Panc1 (cell line): Measurements from ENCODE around the gene CAPN2. TPM values are rescaled to one million over a fixed set of nuclear protein-coding genes. Genes with fewer than 3 reads are reported as not detected.
A peak's percentile ranks its signal among the peaks of the same experiment; 100 is the strongest.

Source experiments
- ATAC-seq: fragments of 200-7000 bp; cut with Tn5 transposase; 2 replicates; pipeline ENCODE4 v1.9.1; 2020; ENCODE audit warnings: mild to moderate bottlenecking, moderate library complexity
- BruUV-seq: library from RNA; stranded (reverse); fragments of 400-500 nt; replicated peaks from 2 replicates; lab custom pipeline; 2021; lab: Mats Ljungman, UMichigan
- CTCF ChIA-PET: fragments of 300-600 bp; sonication (Branson Sonifier 250); formaldehyde crosslinking; loops from one replicate; lab custom pipeline; 2022; ENCODE audit warnings: antibody characterized with exemption; lab: Charles Lee
- POLR2A ChIA-PET: fragments of 300-600 bp; sonication (Branson Sonifier 250); formaldehyde crosslinking; loops from one replicate; lab custom pipeline; 2022; ENCODE audit warnings: antibody characterized with exemption; lab: Charles Lee
- DNase-seq: peaks from one replicate; pipeline ENCODE4 v3.0.0-alpha.2; 2010; ENCODE audit warnings: low read depth, low spot score
- H3K27ac ChIP-seq: 2 replicates; pipeline ENCODE4 v1.5.1; 2011; ENCODE audit warnings: mild to moderate bottlenecking, low read length, inconsistent platforms
- H3K27me3 ChIP-seq: fragments of 200-500 bp; sonication (Bioruptor generic); 2 replicates; pipeline ENCODE4 v1.6.0; 2014; ENCODE audit warnings: low read length, inconsistent platforms; ENCODE audit not compliant: control insufficient read depth, insufficient read depth
- H3K36me3 ChIP-seq: fragments of 200-500 bp; sonication (Bioruptor generic); 2 replicates; pipeline ENCODE4 v1.5.1; 2014; ENCODE audit warnings: inconsistent platforms, mild to moderate bottlenecking, low read length, moderate library complexity; ENCODE audit not compliant: control insufficient read depth, insufficient read depth
- H3K4me1 ChIP-seq: 2 replicates; pipeline ENCODE4 v1.5.1; 2011; ENCODE audit warnings: inconsistent platforms, mild to moderate bottlenecking, low read length, moderate library complexity; ENCODE audit not compliant: control insufficient read depth, insufficient read depth
- H3K4me3 ChIP-seq, 2 experiments: 2 replicates each; pipeline ENCODE4 v1.5.1; 2011 to 2012; ENCODE audit warnings: low read depth in 2 of 2, low read length in 2 of 2, mild to moderate bottlenecking in 2 of 2, inconsistent platforms in 1 of 2, moderate library complexity in 1 of 2
- H3K9me3 ChIP-seq: fragments of 200-500 bp; sonication (Bioruptor generic); 2 replicates; pipeline ENCODE4 v1.5.1; 2014; ENCODE audit warnings: low read depth, mild to moderate bottlenecking, inconsistent platforms, low read length, moderate library complexity; ENCODE audit not compliant: control insufficient read depth, insufficient read depth
- CTCF ChIP-seq: fragments of 450-650 bp; IDR thresholded peaks from 2 replicates; pipeline ENCODE4 v1.5.1; 2017; ENCODE audit warnings: mild to moderate bottlenecking
- POLR2AphosphoS5 ChIP-seq: IDR thresholded peaks from 2 replicates; pipeline ENCODE4 v1.6.1; 2012; ENCODE audit warnings: mild to moderate bottlenecking, low read depth, low read length, moderate library complexity
- SIN3A ChIP-seq: IDR thresholded peaks from 2 replicates; pipeline ENCODE4 v1.6.1; 2012; ENCODE audit warnings: low read depth, mild to moderate bottlenecking, low read length, moderate library complexity, borderline replicate concordance; ENCODE audit not compliant: insufficient read depth
- TCF7L2 ChIP-seq: IDR thresholded peaks from 2 replicates; pipeline ENCODE4 v1.6.1; 2011; ENCODE audit warnings: mild to moderate bottlenecking, low read depth, low read length, inconsistent platforms
- in situ Hi-C: cut with HindIII; loops from 2 replicates; pipeline ENCODE4 v1.10.0; 2016; ENCODE audit warnings: low sequenced_read_pairs, low pct_unique_long_range_greater_than_20kb
- intact Hi-C: fragments of 100-400 bp; cut with micrococcal nuclease; formaldehyde crosslinking; loops from one replicate; pipeline ENCODE4 v1.10.0; 2022; ENCODE audit not compliant: unreplicated experiment
- total RNA-seq: library from RNA; stranded (reverse); gene quantifications from one replicate; pipeline ENCODE4 v1.2.1, GENCODE V29; 2021; ENCODE audit not compliant: unreplicated experiment
- TF ChIP-seq, protein P1 (sequence below), 2 experiments: IDR thresholded peaks; 2 replicates each; pipeline ENCODE4 v1.6.1; 2011 to 2012; ENCODE audit warnings: low read depth in 2 of 2, control low read depth in 1 of 2, low read length in 1 of 2, mild to moderate bottlenecking in 1 of 2, moderate library complexity in 1 of 2; ENCODE audit not compliant: insufficient read depth in 1 of 2

Gene CAPN2
- total RNA-seq, 1 experiment from 2014 or later, result 171 TPM

GRCh38 chr1:223714849-223715603 lies 2.7 kb downstream of the CAPN2 start:
- no TSS peak for BruUV-seq

GRCh38 chr1:223715604-223716172 lies 3.3 kb downstream of the CAPN2 start:
- Histone ChIP-seq H3K4me1 (peaks cover 56% of the 10 kb centered on the region), H3K27me3 (no peaks in the 10 kb centered on the region), H3K36me3 (peaks cover 14% of the 10 kb centered on the region), H3K27ac (peak overlapping the region; percentile 96), H3K4me3 (peak overlapping the region in 1 of 2 experiments; percentile 93; a peak in 2 of 4 replicates), H3K9me3 (no peaks in the 10 kb centered on the region)
- no TSS peak for BruUV-seq
- no peak for ATAC-seq
- CTCF ChIA-PET, result no interaction called here
- in situ Hi-C loops, result no loop called here
- intact Hi-C loops, result no loop called here
- POLR2A ChIA-PET, result no interaction called here
- DNase-seq, result no peak
- TF ChIP-seq POLR2AphosphoS5, result no peak
- TF ChIP-seq, protein P1, sequence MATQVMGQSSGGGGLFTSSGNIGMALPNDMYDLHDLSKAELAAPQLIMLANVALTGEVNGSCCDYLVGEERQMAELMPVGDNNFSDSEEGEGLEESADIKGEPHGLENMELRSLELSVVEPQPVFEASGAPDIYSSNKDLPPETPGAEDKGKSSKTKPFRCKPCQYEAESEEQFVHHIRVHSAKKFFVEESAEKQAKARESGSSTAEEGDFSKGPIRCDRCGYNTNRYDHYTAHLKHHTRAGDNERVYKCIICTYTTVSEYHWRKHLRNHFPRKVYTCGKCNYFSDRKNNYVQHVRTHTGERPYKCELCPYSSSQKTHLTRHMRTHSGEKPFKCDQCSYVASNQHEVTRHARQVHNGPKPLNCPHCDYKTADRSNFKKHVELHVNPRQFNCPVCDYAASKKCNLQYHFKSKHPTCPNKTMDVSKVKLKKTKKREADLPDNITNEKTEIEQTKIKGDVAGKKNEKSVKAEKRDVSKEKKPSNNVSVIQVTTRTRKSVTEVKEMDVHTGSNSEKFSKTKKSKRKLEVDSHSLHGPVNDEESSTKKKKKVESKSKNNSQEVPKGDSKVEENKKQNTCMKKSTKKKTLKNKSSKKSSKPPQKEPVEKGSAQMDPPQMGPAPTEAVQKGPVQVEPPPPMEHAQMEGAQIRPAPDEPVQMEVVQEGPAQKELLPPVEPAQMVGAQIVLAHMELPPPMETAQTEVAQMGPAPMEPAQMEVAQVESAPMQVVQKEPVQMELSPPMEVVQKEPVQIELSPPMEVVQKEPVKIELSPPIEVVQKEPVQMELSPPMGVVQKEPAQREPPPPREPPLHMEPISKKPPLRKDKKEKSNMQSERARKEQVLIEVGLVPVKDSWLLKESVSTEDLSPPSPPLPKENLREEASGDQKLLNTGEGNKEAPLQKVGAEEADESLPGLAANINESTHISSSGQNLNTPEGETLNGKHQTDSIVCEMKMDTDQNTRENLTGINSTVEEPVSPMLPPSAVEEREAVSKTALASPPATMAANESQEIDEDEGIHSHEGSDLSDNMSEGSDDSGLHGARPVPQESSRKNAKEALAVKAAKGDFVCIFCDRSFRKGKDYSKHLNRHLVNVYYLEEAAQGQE (IDR thresholded peaks at IDR 0.05; ENCODE audit: insufficient read depth in 1 of 2, low read depth in 2 of 2, low read length in 1 of 2), result no peak

More at GRCh38 chr1:223714849-223715603, 2.7 kb downstream of the CAPN2 start:
- ChIA-PET POLR2A (no interaction called here), CTCF (no interaction called here)
- intact Hi-C loops (loop anchor here (5.0 kb wide), 1 partner anchor 32 kb away; no protein-coding TSS in a partner anchor), in situ Hi-C loops (no loop called here)
- Histone ChIP-seq H3K4me3 (peak overlapping the region; percentile 74 to 93), H3K36me3 (peaks cover 12% of the 10 kb centered on the region), H3K27me3 (no peaks in the 10 kb centered on the region), H3K9me3 (no peaks in the 10 kb centered on the region), H3K27ac (peak overlapping the region; percentile 96), H3K4me1 (peaks cover 56% of the 10 kb centered on the region)
- no peak for DNase-seq
- TF ChIP-seq SIN3A, result no peak
- ATAC-seq, result no peak

DNA sequence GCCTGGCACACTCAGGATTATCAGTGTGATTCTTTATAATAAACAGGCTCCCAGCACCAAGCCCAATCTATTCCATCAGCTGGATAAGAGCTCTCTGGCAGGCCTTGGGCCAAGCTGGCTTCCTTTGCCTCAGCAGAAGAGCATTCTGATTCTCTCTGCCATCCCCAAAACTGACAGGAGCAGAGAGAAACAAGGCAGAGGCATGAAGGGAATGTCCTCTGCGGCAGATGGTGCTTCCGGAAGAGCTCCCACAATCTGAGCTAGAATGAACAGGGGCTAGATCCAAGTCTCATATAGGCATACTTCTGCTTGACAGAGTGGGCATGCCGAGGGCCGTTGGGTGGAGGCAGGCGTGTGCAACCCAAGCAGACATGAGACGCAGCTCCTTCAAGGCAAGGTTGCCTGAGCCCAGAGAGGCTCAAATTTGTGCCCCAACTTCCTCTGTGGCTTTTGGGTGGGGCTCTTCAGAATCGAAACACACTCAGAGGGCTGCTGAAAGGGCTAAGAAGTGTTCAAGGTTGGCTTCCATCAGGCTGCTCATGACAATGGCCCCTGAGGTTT lies 4.0 kb downstream of the CAPN2 start:
- Histone ChIP-seq H3K27ac (peak overlapping the region; percentile 96; the same call in 1 of the 2 replicates), H3K36me3 (peaks cover 14% of the 10 kb centered on the region)
- no peak for TF ChIP-seq POLR2AphosphoS5
- TF ChIP-seq CTCF, result no peak
- no peak for TF ChIP-seq SIN3A
- no peak for TF ChIP-seq TCF7L2
- TF ChIP-seq, protein P1 (IDR thresholded peaks at IDR 0.05; ENCODE audit: insufficient read depth in 1 of 2, low read depth in 2 of 2, low read length in 1 of 2), result no peak

More for the DNA sequence above, 4.0 kb downstream of the CAPN2 start:
- peak overlapping the region in 1 of 2 experiments; percentile 93; a peak in 1 of 4 replicates for H3K4me3 ChIP-seq
- ChIA-PET CTCF (no interaction called here), POLR2A (no interaction called here)
- no peak for ATAC-seq
- BruUV-seq, result no TSS peak
- H3K4me1 ChIP-seq, result peaks cover 49% of the 10 kb centered on the region
- intact Hi-C loops (no loop called here), in situ Hi-C loops (no loop called here)
- no peaks in the 10 kb centered on the region for H3K9me3 ChIP-seq
- H3K27me3 ChIP-seq, result no peaks in the 10 kb centered on the region
- no peak for DNase-seq
